PFSK-1 (cell line): ENCODE results near the gene MAPT.

ENCODE experiments used
- FOXP2 ChIP-seq: optimal IDR thresholded peaks from 2 replicates; pipeline ENCODE3; 2011; ENCODE audit warnings: borderline replicate concordance, control low read depth, inconsistent platforms; ENCODE audit not compliant: insufficient read depth; ENCODE audit errors: extremely low read length, extremely low read depth
- POLR2AphosphoS5 ChIP-seq: IDR thresholded peaks from 2 replicates; pipeline ENCODE4 v1.6.1; 2012; ENCODE audit warnings: low read depth, mild to moderate bottlenecking, control low read depth, low read length, moderate library complexity
- SIN3A ChIP-seq: IDR thresholded peaks from 2 replicates; pipeline ENCODE4 v1.6.1; 2012; ENCODE audit warnings: mild to moderate bottlenecking, low read length, moderate library complexity, borderline replicate concordance; ENCODE audit not compliant: insufficient read depth
- TAF1 ChIP-seq: IDR thresholded peaks from 2 replicates; pipeline ENCODE4 v1.6.1; 2012; ENCODE audit warnings: low read length, control low read depth, borderline replicate concordance; ENCODE audit not compliant: insufficient read depth
- TF ChIP-seq, protein P1 (sequence below), 2 experiments: IDR thresholded peaks; 2 replicates each; pipeline versions ENCODE4 v1.6.1 to v1.8.0; 2011 to 2012; ENCODE audit warnings: low read depth in 2 of 2, low read length in 2 of 2, control low read depth in 1 of 2, inconsistent platforms in 1 of 2, mild to moderate bottlenecking in 1 of 2, moderate library complexity in 1 of 2; ENCODE audit not compliant: insufficient read depth in 1 of 2

MAPT gene

DNA sequence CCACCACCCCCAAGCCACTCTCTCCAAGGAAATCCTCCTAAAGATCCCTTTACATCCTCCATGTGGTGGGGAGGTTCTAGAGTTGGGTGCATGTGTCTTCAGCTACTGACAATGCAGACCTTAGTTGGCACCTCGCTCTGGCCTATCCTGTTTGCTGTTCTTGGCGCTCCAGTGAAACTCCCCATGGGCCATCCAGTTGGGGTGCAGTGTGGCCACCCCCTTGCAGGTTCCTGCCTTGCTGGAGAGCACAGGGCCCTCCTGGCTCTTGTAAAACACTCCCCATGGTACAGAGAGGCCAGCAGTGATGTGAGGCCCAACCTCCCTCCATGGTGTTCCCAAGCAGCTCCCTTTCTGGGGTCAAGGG, 82.0 kb downstream of the MAPT start:
- TF ChIP-seq TAF1 = no peak
- TF ChIP-seq, protein P1, sequence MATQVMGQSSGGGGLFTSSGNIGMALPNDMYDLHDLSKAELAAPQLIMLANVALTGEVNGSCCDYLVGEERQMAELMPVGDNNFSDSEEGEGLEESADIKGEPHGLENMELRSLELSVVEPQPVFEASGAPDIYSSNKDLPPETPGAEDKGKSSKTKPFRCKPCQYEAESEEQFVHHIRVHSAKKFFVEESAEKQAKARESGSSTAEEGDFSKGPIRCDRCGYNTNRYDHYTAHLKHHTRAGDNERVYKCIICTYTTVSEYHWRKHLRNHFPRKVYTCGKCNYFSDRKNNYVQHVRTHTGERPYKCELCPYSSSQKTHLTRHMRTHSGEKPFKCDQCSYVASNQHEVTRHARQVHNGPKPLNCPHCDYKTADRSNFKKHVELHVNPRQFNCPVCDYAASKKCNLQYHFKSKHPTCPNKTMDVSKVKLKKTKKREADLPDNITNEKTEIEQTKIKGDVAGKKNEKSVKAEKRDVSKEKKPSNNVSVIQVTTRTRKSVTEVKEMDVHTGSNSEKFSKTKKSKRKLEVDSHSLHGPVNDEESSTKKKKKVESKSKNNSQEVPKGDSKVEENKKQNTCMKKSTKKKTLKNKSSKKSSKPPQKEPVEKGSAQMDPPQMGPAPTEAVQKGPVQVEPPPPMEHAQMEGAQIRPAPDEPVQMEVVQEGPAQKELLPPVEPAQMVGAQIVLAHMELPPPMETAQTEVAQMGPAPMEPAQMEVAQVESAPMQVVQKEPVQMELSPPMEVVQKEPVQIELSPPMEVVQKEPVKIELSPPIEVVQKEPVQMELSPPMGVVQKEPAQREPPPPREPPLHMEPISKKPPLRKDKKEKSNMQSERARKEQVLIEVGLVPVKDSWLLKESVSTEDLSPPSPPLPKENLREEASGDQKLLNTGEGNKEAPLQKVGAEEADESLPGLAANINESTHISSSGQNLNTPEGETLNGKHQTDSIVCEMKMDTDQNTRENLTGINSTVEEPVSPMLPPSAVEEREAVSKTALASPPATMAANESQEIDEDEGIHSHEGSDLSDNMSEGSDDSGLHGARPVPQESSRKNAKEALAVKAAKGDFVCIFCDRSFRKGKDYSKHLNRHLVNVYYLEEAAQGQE (IDR thresholded peaks at IDR 0.05; ENCODE audit: insufficient read depth in 1 of 2, low read depth in 2 of 2, low read length in 2 of 2) = no peak

DNA sequence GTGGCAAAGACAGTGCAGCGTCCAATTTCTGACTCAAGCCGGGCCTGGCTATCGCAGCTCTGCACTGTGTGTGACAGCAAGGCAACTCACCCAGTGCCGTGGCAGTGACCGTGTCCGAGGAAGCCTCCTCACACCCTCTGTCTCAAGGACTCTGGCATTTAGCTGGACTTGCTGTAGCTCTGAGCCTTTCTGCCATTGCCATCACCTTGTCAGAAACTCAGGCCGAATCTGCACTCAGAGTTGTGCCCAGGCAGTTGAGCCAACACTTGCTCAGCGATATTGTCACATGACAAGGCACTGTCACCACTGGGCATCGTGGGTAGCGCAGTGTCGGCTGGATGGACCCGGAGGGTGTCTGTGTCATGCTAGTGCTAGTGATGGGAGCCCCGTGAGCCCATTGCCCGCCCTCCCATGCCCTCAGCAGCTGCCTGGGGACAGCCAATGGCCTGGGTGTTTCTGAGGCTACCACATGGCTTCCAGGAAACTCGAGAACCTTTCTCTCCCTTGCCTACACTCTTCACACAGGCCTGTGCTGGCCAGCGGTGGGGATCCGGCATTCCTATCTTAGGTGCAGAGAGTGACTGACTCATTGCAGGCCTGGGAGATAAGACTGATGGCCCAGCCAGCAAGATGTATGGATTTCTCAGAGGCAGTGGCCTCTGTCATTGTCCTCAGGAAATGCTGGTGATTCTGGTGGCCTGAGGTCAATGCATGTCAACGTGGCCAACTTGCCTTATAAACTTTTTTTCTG, 82.6 kb downstream of the MAPT start:
- TF ChIP-seq SIN3A (no peak), TAF1 (no peak), POLR2AphosphoS5 (no peak), FOXP2 (no peak)
- TF ChIP-seq, protein P1 (IDR thresholded peaks at IDR 0.05; ENCODE audit: insufficient read depth in 1 of 2, low read depth in 2 of 2, low read length in 2 of 2) = no peak

- TF ChIP-seq, protein P1 (IDR thresholded peaks at IDR 0.05; ENCODE audit: insufficient read depth in 1 of 2, low read depth in 2 of 2, low read length in 2 of 2) = no peak
- TF ChIP-seq POLR2AphosphoS5 (no peak), SIN3A (no peak), TAF1 (no peak), FOXP2 (no peak)
Measured at GRCh38 chr17:45977506-45977824, 83.1 kb downstream of the MAPT start.

DNA sequence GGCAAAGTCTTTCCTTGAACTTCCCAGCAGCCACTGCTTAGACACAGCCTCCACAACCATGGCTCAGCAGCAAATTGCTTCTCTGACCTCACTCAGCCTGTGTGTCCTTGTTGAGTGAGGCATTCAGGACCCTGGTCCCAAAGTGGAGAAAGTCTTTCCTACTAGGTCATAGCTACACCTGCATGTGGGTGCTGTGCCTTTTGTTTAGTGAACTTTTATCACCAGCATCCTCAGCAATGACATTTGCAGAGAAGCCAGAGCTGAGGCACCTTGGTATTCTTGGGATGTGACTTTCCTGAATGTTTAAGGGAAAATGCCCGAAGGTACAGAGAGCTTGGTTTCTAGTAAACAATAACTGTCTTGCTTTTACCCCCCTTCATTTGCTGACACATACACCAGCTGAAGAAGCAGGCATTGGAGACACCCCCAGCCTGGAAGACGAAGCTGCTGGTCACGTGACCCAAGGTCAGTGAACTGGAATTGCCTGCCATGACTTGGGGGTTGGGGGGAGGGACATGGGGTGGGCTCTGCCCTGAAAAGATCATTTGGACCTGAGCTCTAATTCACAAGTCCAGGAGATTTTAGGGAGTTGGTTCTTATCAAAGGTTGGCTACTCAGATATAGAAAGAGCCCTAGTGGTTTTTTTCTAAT, 83.7 kb downstream of the MAPT start:
- TF ChIP-seq FOXP2 = no peak
- TF ChIP-seq, protein P1 (IDR thresholded peaks at IDR 0.05; ENCODE audit: insufficient read depth in 1 of 2, low read depth in 2 of 2, low read length in 2 of 2) = no peak
- TF ChIP-seq POLR2AphosphoS5 = no peak
- TF ChIP-seq TAF1 = no peak
- TF ChIP-seq SIN3A = no peak
